ENCODE data around the gene SLC41A2.

DNA sequence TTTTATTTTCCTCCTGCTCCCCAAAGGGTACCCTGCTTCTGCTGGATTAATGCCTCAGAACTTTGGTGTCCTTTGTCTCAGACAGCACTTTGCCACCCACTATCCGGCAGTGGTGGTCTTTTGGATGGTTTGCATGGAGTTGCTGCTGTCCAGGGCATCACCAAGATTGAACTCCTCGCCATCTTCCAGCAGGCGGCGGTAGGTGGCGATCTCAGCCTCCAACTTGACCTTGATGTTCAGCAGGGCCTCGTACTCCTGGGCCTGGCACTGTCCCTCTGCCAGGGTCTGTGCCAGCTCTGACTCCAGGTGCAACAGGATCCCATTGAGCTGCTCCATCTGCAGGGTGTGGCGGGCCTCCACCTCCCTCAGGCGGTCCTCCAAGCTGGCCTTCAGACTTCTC, 18.6 kb upstream of the SLC41A2 start:
- TF ChIP-seq, protein P1, sequence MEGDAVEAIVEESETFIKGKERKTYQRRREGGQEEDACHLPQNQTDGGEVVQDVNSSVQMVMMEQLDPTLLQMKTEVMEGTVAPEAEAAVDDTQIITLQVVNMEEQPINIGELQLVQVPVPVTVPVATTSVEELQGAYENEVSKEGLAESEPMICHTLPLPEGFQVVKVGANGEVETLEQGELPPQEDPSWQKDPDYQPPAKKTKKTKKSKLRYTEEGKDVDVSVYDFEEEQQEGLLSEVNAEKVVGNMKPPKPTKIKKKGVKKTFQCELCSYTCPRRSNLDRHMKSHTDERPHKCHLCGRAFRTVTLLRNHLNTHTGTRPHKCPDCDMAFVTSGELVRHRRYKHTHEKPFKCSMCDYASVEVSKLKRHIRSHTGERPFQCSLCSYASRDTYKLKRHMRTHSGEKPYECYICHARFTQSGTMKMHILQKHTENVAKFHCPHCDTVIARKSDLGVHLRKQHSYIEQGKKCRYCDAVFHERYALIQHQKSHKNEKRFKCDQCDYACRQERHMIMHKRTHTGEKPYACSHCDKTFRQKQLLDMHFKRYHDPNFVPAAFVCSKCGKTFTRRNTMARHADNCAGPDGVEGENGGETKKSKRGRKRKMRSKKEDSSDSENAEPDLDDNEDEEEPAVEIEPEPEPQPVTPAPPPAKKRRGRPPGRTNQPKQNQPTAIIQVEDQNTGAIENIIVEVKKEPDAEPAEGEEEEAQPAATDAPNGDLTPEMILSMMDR (IDR thresholded peaks at IDR 0.05; ENCODE audit: insufficient read depth, low read length) = no peak
- no peak for TF ChIP-seq POLR2AphosphoS5 (IDR thresholded peaks at IDR 0.05; ENCODE audit: low read depth)
